Keratinocyte (primary cell): ENCODE results near the gene PLD1. TPM values are rescaled to one million over a fixed set of nuclear protein-coding genes. Genes with fewer than 3 reads are reported as not detected.

ENCODE experiments used
- DNase-seq: peaks from one replicate; pipeline ENCODE4 v3.0.0-alpha.2; 2011; ENCODE audit warnings: low read depth, missing footprints, low spot score
- FAIRE-seq: peaks from 2 replicates; lab custom pipeline; 2011; peaks lifted over from hg19 to GRCh38; lab: Jason Lieb, UNC
- H2AFZ ChIP-seq: 2 replicates; pipeline ENCODE4 v1.6.0; 2012; ENCODE audit warnings: low read length, control low read depth, inconsistent platforms; ENCODE audit not compliant: control insufficient read depth
- H3K27ac ChIP-seq: 2 replicates; pipeline ENCODE4 v1.5.1; 2011; ENCODE audit warnings: low read length; ENCODE audit not compliant: control insufficient read depth, insufficient read depth
- H3K27me3 ChIP-seq: 3 replicates; pipeline ENCODE4 v1.6.0; 2011; ENCODE audit warnings: low read length; ENCODE audit not compliant: control insufficient read depth, insufficient read depth; ENCODE audit errors: extremely low read depth
- H3K36me3 ChIP-seq, 2 experiments: 2 replicates in 1 of 2; 3 replicates in 1 of 2; pipeline ENCODE4 v1.5.1; 2011; ENCODE audit warnings: low read length in 2 of 2, mild to moderate bottlenecking in 1 of 2; ENCODE audit not compliant: control insufficient read depth in 2 of 2, insufficient read depth in 2 of 2; ENCODE audit errors: extremely low read depth in 1 of 2
- H3K4me1 ChIP-seq: 3 replicates; pipeline ENCODE4 v1.5.1; 2011; ENCODE audit warnings: low read length; ENCODE audit not compliant: control insufficient read depth, insufficient read depth; ENCODE audit errors: extremely low read depth
- H3K4me2 ChIP-seq: 3 replicates; pipeline ENCODE4 v1.6.0; 2011; ENCODE audit warnings: low read depth, low read length; ENCODE audit not compliant: control insufficient read depth, insufficient read depth; ENCODE audit errors: extremely low read depth
- H3K4me3 ChIP-seq, 3 experiments: fragments of 200-600 bp in 1 of 3; sonication (generic) in 1 of 3; 2 replicates in 2 of 3; 3 replicates in 1 of 3; pipeline ENCODE4 v1.5.1; 2011 to 2016; ENCODE audit warnings: low read length in 3 of 3, mild to moderate bottlenecking in 3 of 3, control low read depth in 2 of 3, inconsistent platforms in 1 of 3, low read depth in 1 of 3, mixed read lengths in 1 of 3, mixed run types in 1 of 3, moderate library complexity in 1 of 3; ENCODE audit not compliant: control insufficient read depth in 2 of 3, insufficient read depth in 2 of 3; ENCODE audit errors: extremely low read depth in 1 of 3
- H3K79me2 ChIP-seq: 2 replicates; pipeline ENCODE4 v1.6.0; 2012; ENCODE audit warnings: low read length; ENCODE audit not compliant: control insufficient read depth, insufficient read depth
- H3K9ac ChIP-seq: 3 replicates; pipeline ENCODE4 v1.6.0; 2011; ENCODE audit warnings: low read length; ENCODE audit not compliant: control insufficient read depth, insufficient read depth; ENCODE audit errors: extremely low read depth
- H3K9me1 ChIP-seq: 3 replicates; pipeline ENCODE4 v1.6.0; 2011; ENCODE audit warnings: low read length; ENCODE audit not compliant: control insufficient read depth, insufficient read depth; ENCODE audit errors: extremely low read depth
- H3K9me3 ChIP-seq: 2 replicates; pipeline ENCODE4 v1.5.1; 2012; ENCODE audit warnings: low read depth, low read length; ENCODE audit not compliant: control insufficient read depth
- H4K20me1 ChIP-seq: 3 replicates; pipeline ENCODE4 v1.6.0; 2011; ENCODE audit warnings: low read length; ENCODE audit not compliant: control insufficient read depth, insufficient read depth; ENCODE audit errors: extremely low read depth
- CTCF ChIP-seq, 3 experiments: IDR thresholded peaks in 1 of 3; conservative IDR thresholded peaks in 1 of 3; optimal IDR thresholded peaks in 1 of 3; 2 replicates in 2 of 3; 3 replicates in 1 of 3; pipeline versions ENCODE3 to v1.5.1; 2011; ENCODE audit warnings: low read length in 3 of 3, mild to moderate bottlenecking in 3 of 3, moderate library complexity in 2 of 3, control low read depth in 1 of 3, inconsistent platforms in 1 of 3; ENCODE audit not compliant: insufficient read depth in 2 of 3; ENCODE audit errors: extremely low read depth in 1 of 3
- EZH2 ChIP-seq: IDR thresholded peaks from one replicate; pipeline ENCODE4 v1.6.1; 2012; ENCODE audit warnings: inconsistent platforms, mild to moderate bottlenecking, low read length, moderate library complexity
- dilution Hi-C: fragments of 300-500 bp; cut with MboI; formaldehyde crosslinking; loops from one replicate; pipeline ENCODE4 v1.7.0; 2020; ENCODE audit warnings: low sequenced_read_pairs; ENCODE audit not compliant: extremely low pct_ligation_motif_present
- polyA plus RNA-seq, 5 experiments: library from polyadenylated mRNA; depleted of rRNA in 3 of 5; stranded (reverse) in 3 of 5; stranded (forward) in 1 of 5; unstranded in 1 of 5; fragments of >200 nt; gene quantifications; 1 replicate in 1 of 5; 2 replicates in 3 of 5; 3 replicates in 1 of 5; pipeline versions ENCODE4 v1.2.1 to v1.2.3, GENCODE V29; 2011 to 2012; ENCODE audit warnings: missing spikeins in 2 of 5, low read depth in 1 of 5, low replicate concordance in 1 of 5

PLD1 gene
- polyA plus RNA-seq, 1 donor (not counting 4 experiments of a cell fraction or from before 2014, with no cell fraction given) = 14.7 TPM

- Histone ChIP-seq H3K9me3 (no peaks in the 10 kb centered on the region), H3K9ac (no peak overlapping the region), H3K4me1 (peaks cover 9% of the 10 kb centered on the region), H4K20me1 (no peaks in the 10 kb centered on the region), H3K9me1 (no peaks in the 10 kb centered on the region), H3K36me3 (no peaks in the 10 kb centered on the region), H3K27me3 (no peaks in the 10 kb centered on the region), H3K4me2 (no peak overlapping the region), H3K27ac (no peak overlapping the region), H3K79me2 (no peaks in the 10 kb centered on the region), H2AFZ (no peak overlapping the region), H3K4me3 (no peak overlapping the region)
- TF ChIP-seq CTCF (optimal IDR thresholded peaks at IDR 0.05 in 1 of 3, IDR thresholded peaks at IDR 0.05 in 1 of 3, conservative IDR thresholded peaks at IDR 0.05 in 1 of 3; ENCODE audit: extremely low read depth in 1 of 3, insufficient read depth in 2 of 3, low read length in 3 of 3) (no peak), EZH2 (no peak)
- no peak for FAIRE-seq
- no peak for DNase-seq
- dilution Hi-C loops = no loop called here
Measured at GRCh38 chr3:171783626-171784025, 26.7 kb downstream of the PLD1 start.

- Histone ChIP-seq H3K27me3 (no peaks in the 10 kb centered on the region), H3K4me2 (no peak overlapping the region), H3K79me2 (no peaks in the 10 kb centered on the region), H2AFZ (no peak overlapping the region), H3K27ac (no peak overlapping the region), H4K20me1 (no peaks in the 10 kb centered on the region), H3K36me3 (no peaks in the 10 kb centered on the region), H3K4me1 (peaks cover 5% of the 10 kb centered on the region), H3K4me3 (no peak overlapping the region), H3K9me1 (no peaks in the 10 kb centered on the region), H3K9me3 (no peaks in the 10 kb centered on the region), H3K9ac (no peak overlapping the region)
- no peak for DNase-seq
- dilution Hi-C loops = no loop called here
- FAIRE-seq = no peak
- TF ChIP-seq CTCF (optimal IDR thresholded peaks at IDR 0.05 in 1 of 3, IDR thresholded peaks at IDR 0.05 in 1 of 3, conservative IDR thresholded peaks at IDR 0.05 in 1 of 3; ENCODE audit: extremely low read depth in 1 of 3, insufficient read depth in 2 of 3, low read length in 3 of 3) = no peak
- no peak for TF ChIP-seq EZH2
Measured at GRCh38 chr3:171783086-171783485, 27.2 kb downstream of the PLD1 start.
